Measurements from ENCODE around the gene RMND5B. TPM values are rescaled to one million over a fixed set of nuclear protein-coding genes. Genes with fewer than 3 reads are reported as not detected.
A peak's percentile ranks its signal among the peaks of the same experiment; 100 is the strongest.

The RMND5B gene, protein sequence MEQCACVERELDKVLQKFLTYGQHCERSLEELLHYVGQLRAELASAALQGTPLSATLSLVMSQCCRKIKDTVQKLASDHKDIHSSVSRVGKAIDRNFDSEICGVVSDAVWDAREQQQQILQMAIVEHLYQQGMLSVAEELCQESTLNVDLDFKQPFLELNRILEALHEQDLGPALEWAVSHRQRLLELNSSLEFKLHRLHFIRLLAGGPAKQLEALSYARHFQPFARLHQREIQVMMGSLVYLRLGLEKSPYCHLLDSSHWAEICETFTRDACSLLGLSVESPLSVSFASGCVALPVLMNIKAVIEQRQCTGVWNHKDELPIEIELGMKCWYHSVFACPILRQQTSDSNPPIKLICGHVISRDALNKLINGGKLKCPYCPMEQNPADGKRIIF
- total RNA-seq (2021): 30.3 and 35.1 TPM in 2 replicates
- percentile 67 among the genes with signal in this experiment for Bru-seq, nascent RNA
- BruChase-seq, experiment 1, labeled RNA remaining after a 2-hour chase: percentile 68 among the genes with signal in this experiment
- BruChase-seq, experiment 2, labeled RNA remaining after a 6-hour chase: percentile 68 among the genes with signal in this experiment
- long read RNA-seq, full-length matches to known transcripts: 13 of 58 reads
- long read RNA-seq, partial matches to known transcripts: 26 of 58 reads
- long read RNA-seq, other reads (novel, unspliced or antisense): 19 of 58 reads

DNA sequence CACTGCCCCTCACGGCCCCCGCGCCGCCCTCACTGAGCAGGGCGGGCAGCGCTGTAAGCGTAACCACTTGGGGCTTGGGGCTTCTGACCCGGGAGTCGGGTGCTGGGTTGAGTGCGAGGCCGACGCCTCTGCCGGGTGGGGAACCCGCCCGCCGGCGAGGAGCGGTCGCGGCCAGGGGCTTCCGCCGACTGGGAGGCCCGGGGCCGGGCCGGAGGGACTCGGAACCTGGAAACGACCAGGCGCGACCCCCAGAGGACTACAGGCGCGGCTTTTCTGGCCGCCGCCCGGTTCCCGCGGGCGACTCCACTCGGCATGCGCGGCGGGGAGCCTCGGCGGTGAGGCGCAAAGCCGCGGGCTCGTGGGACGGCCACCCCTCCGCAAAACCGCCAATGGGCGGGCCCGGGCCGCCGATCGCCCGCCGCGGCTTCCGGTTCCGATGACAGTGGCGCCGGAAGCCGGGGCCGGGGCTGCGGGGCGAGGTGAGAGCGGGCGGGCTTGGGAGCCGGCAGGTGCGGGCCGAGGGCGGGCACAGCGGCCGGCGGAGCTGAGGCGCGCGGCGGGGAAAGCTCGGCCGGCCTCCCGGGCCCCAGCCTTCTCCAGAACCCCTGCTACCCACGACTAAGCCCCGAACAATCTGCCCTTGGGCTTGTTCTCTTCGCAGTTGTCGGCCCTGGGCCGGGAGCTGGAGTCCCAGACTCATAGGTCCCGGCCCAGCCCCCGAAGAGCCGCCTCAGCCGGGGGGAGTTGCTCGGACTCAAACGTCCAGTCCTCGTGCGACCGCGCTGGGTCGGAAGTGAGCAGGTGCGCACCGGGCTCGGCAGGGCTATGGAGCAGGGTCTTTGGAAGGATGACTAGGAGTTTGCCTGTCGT lies at the start of gene RMND5B:
Gene RMND5B, plus strand, starts transcription at position 439 of the 870 bp plus-strand sequence. CDS start 7,106 bp downstream, outside the sequence.
- ChIA-PET POLR2A (ENCODE audit: unreplicated experiment) (no interaction called here), CTCF (interaction anchor here (0.6 kb wide), 1 partner anchor 1534 kb away, joined by 9 read pairs; no protein-coding TSS in a partner anchor)
- H3F3A ChIP-seq (ENCODE audit: insufficient read depth, low read depth): peaks cover 24% of the 10 kb centered on the region
- no peaks in the 10 kb centered on the region for H3K9me3 ChIP-seq (ENCODE audit: insufficient read depth, low read depth)
- intact Hi-C loops (cut with micrococcal nuclease; ENCODE audit: unreplicated experiment): loop anchor here (1.0 kb wide), 1 partner anchor 53 kb away; no protein-coding TSS in a partner anchor
- H3K9me2 ChIP-seq (ENCODE audit: insufficient read depth): no peaks in the 10 kb centered on the region
- no peaks in the 10 kb centered on the region for H4K20me1 ChIP-seq (ENCODE audit: insufficient read depth)
- DNase-seq: peak; percentile 58 to 86
- H3K27me3 ChIP-seq (ENCODE audit: insufficient read depth, low read depth): no peaks in the 10 kb centered on the region
- H3K4me1 ChIP-seq (replicated peaks; ENCODE audit: insufficient read depth): peaks cover 19% of the 10 kb centered on the region
- peak within 1 kb of the TSS; percentile 84 for H2AFZ ChIP-seq
- peak within 1 kb of the TSS; percentile 89 for H3K4me3 ChIP-seq
- peak within 1 kb of the TSS; percentile 85 for H3K27ac ChIP-seq
- H3K36me3 ChIP-seq (ENCODE audit: low read depth): no peaks in the 10 kb centered on the region
- no TSS peak for BruUV-seq (replicated peaks)
- peaks cover 7% of the 10 kb centered on the region; the same call in 1 of the 2 replicates for H3K79me2 ChIP-seq (ENCODE audit: low read depth)
- TF ChIP-seq EZH2 (IDR thresholded peaks at IDR 0.05; ENCODE audit: low read depth): no peak
- TF ChIP-seq, protein P1, sequence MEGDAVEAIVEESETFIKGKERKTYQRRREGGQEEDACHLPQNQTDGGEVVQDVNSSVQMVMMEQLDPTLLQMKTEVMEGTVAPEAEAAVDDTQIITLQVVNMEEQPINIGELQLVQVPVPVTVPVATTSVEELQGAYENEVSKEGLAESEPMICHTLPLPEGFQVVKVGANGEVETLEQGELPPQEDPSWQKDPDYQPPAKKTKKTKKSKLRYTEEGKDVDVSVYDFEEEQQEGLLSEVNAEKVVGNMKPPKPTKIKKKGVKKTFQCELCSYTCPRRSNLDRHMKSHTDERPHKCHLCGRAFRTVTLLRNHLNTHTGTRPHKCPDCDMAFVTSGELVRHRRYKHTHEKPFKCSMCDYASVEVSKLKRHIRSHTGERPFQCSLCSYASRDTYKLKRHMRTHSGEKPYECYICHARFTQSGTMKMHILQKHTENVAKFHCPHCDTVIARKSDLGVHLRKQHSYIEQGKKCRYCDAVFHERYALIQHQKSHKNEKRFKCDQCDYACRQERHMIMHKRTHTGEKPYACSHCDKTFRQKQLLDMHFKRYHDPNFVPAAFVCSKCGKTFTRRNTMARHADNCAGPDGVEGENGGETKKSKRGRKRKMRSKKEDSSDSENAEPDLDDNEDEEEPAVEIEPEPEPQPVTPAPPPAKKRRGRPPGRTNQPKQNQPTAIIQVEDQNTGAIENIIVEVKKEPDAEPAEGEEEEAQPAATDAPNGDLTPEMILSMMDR (conservative IDR thresholded peaks at IDR 0.05): no peak
- H3K4me2 ChIP-seq: peak within 1 kb of the TSS; percentile 82

DNA sequence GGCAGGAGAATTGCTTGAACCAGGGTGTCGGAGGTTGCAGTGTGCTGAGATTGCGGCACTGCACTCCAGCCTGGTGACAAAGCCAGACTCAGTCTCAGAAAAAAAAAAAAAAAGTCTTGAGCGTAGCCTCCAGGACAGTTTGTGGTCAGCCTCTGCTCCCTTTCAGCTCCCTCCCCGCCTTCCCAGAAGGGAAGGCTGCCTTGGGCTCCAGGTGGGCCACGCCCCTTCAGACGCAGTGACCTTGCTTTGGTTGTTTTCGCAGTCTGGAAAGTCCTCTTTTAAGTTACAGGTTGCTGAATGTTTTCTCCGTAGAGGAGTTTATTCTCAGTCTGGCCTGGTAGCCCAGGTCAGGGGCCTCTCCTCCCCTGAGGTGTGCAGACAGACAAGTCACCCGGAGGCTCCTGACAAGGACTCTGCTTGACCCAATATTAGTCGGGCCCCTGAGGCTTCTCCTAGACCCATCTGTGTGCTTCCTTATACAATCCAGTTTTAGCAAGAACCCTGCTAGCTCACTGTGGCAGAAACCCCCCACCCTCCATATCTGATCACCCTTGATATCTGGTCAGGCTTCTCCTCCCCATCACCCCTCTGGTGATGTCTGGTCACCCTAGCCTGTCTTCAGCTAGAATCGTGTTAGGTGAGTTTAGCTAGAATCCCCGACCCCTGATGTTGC lies 49.1 kb upstream of the RMND5B start:
- H3K27me3 ChIP-seq (ENCODE audit: insufficient read depth, low read depth): no peaks in the 10 kb centered on the region
- no peak overlapping the region for H2AFZ ChIP-seq
- H3K9me2 ChIP-seq (ENCODE audit: insufficient read depth): no peaks in the 10 kb centered on the region
- H3K4me1 ChIP-seq (replicated peaks; ENCODE audit: insufficient read depth): peaks cover 70% of the 10 kb centered on the region
- H3K4me2 ChIP-seq: peak overlapping the region; percentile 71
- no TSS peak for BruUV-seq (replicated peaks)
- H4K20me1 ChIP-seq (ENCODE audit: insufficient read depth): no peaks in the 10 kb centered on the region
- ChIA-PET POLR2A (ENCODE audit: unreplicated experiment) (no interaction called here), CTCF (no interaction called here)
- H3K27ac ChIP-seq: peak overlapping the region; percentile 41
- H3K79me2 ChIP-seq (ENCODE audit: low read depth): no peaks in the 10 kb centered on the region
- H3K36me3 ChIP-seq (ENCODE audit: low read depth): no peaks in the 10 kb centered on the region
- peak; percentile 67 to 79 for DNase-seq
- intact Hi-C loops (cut with micrococcal nuclease; ENCODE audit: unreplicated experiment): no loop called here
- peak overlapping the region; percentile 10; the same call in 1 of the 2 replicates for H3K4me3 ChIP-seq
- H3K9me3 ChIP-seq (ENCODE audit: insufficient read depth, low read depth): no peaks in the 10 kb centered on the region
- no peak for TF ChIP-seq EZH2 (IDR thresholded peaks at IDR 0.05; ENCODE audit: low read depth)
- TF ChIP-seq, protein P1 (conservative IDR thresholded peaks at IDR 0.05): no peak
- H3F3A ChIP-seq (ENCODE audit: insufficient read depth, low read depth): peaks cover 48% of the 10 kb centered on the region

All from PC-9 (cell line).